HEK293 (cell line): ENCODE measurements around the gene PGGHG.

Experiments used
- CTCF ChIA-PET: fragments of 350-600 bp; formaldehyde crosslinking; extraction: SDS; loops from one replicate; lab custom pipeline; 2021; ENCODE audit warnings: antibody characterized with exemption; lab: Yijun Ruan, JAX
- POLR2A ChIA-PET: fragments of 300-600 bp; formaldehyde crosslinking; extraction: SDS; loops from one replicate; lab custom pipeline; 2020; ENCODE audit warnings: antibody characterized with exemption, inconsistent platforms; lab: Yijun Ruan, JAX
- H3K27ac ChIP-seq: fragments of 200-500 bp; sonication (Bioruptor generic); 2 replicates; pipeline ENCODE4 v1.5.1; 2014; ENCODE audit warnings: low read depth, low read length, control low read depth, inconsistent platforms; ENCODE audit errors: extremely low read depth
- H3K36me3 ChIP-seq, 2 experiments: fragments of 200-500 bp in 1 of 2; sonication (Bioruptor generic) in 1 of 2; 1 replicate in 1 of 2; 2 replicates in 1 of 2; pipeline ENCODE4 v1.5.1; 2014 to 2017; ENCODE audit warnings: inconsistent platforms in 2 of 2, low read length in 2 of 2; ENCODE audit not compliant: control insufficient read depth in 2 of 2, insufficient read depth in 1 of 2
- H3K4me1 ChIP-seq: fragments of 200-500 bp; sonication (Bioruptor generic); 2 replicates; pipeline ENCODE4 v1.5.1; 2014; ENCODE audit warnings: mild to moderate bottlenecking, low read length, inconsistent platforms; ENCODE audit not compliant: control insufficient read depth, insufficient read depth
- H3K4me3 ChIP-seq: 2 replicates; pipeline ENCODE4 v1.5.1; 2011; ENCODE audit warnings: low read depth, mild to moderate bottlenecking, control low read depth, low read length, moderate library complexity
- H3K9me3 ChIP-seq: fragments of 200-500 bp; sonication (Bioruptor generic); 2 replicates; pipeline ENCODE4 v1.5.1; 2014; ENCODE audit warnings: low read depth, low read length, inconsistent platforms; ENCODE audit not compliant: control insufficient read depth, insufficient read depth
- EGR2 ChIP-seq: fragments of 450-650 bp; formaldehyde crosslinking; IDR thresholded peaks from 2 replicates; pipeline ENCODE4 v1.5.1; 2016; ENCODE audit warnings: low read depth, missing biosample characterization, missing genetic modification characterization
- GLI4 ChIP-seq: fragments of 450-650 bp; formaldehyde crosslinking; IDR thresholded peaks from 2 replicates; pipeline ENCODE4 v1.5.1; 2016; ENCODE audit warnings: missing biosample characterization, missing genetic modification characterization
- HOXD13 ChIP-seq: sonication (generic); formaldehyde crosslinking; IDR thresholded peaks from 2 replicates; pipeline ENCODE4 v1.8.0; 2022; ENCODE audit warnings: missing genetic modification reagents, borderline replicate concordance
- KLF10 ChIP-seq: fragments of 450-650 bp; IDR thresholded peaks from 2 replicates; pipeline ENCODE4 v1.5.1; 2018; ENCODE audit warnings: missing biosample characterization, mild to moderate bottlenecking, missing genetic modification characterization
- OVOL3 ChIP-seq: fragments of 450-650 bp; formaldehyde crosslinking; IDR thresholded peaks from 2 replicates; pipeline ENCODE4 v1.5.1; 2016; ENCODE audit warnings: missing biosample characterization, missing genetic modification characterization
- SETDB1 ChIP-seq: IDR thresholded peaks from one replicate; pipeline ENCODE4 v1.6.1; 2017; ENCODE audit warnings: mild to moderate bottlenecking, low read length, moderate library complexity, mixed read lengths; ENCODE audit not compliant: insufficient read length
- WT1 ChIP-seq: fragments of 450-650 bp; formaldehyde crosslinking; IDR thresholded peaks from 2 replicates; pipeline ENCODE4 v1.5.1; 2016; ENCODE audit warnings: missing biosample characterization, missing genetic modification characterization
- ZNF112 ChIP-seq: fragments of 450-650 bp; formaldehyde crosslinking; IDR thresholded peaks from 2 replicates; pipeline ENCODE4 v1.5.0; 2017; ENCODE audit warnings: missing biosample characterization, missing genetic modification characterization
- ZNF214 ChIP-seq: fragments of 450-650 bp; formaldehyde crosslinking; IDR thresholded peaks from 2 replicates; pipeline ENCODE4 v1.5.1; 2017; ENCODE audit warnings: missing biosample characterization, mild to moderate bottlenecking, missing genetic modification characterization, borderline replicate concordance
- ZNF37A ChIP-seq: fragments of 450-650 bp; IDR thresholded peaks from 2 replicates; pipeline ENCODE4 v1.5.1; 2018; ENCODE audit warnings: missing biosample characterization, missing genetic modification characterization
- ZNF626 ChIP-seq: fragments of 450-650 bp; sonication (Bioruptor Pico); formaldehyde crosslinking; IDR thresholded peaks from 2 replicates; pipeline ENCODE4 v1.5.1; 2018; ENCODE audit warnings: missing biosample characterization, missing genetic modification characterization, inconsistent platforms
- ZNF629 ChIP-seq: fragments of 450-650 bp; formaldehyde crosslinking; IDR thresholded peaks from 2 replicates; pipeline ENCODE4 v1.5.1; 2017; ENCODE audit warnings: missing biosample characterization, missing genetic modification characterization
- ZNF670 ChIP-seq: fragments of 450-650 bp; formaldehyde crosslinking; IDR thresholded peaks from 2 replicates; pipeline ENCODE4 v1.5.1; 2016; ENCODE audit warnings: missing biosample characterization, missing genetic modification characterization, low read depth
- ZNF707 ChIP-seq: fragments of 450-650 bp; formaldehyde crosslinking; IDR thresholded peaks from 2 replicates; pipeline ENCODE4 v1.5.1; 2016; ENCODE audit warnings: missing biosample characterization, missing genetic modification characterization
- ZXDB ChIP-seq: fragments of 450-650 bp; formaldehyde crosslinking; IDR thresholded peaks from 2 replicates; pipeline ENCODE4 v1.5.1; 2016; ENCODE audit warnings: missing biosample characterization, missing genetic modification characterization
- TF ChIP-seq, protein P1 (sequence below): fragments of 450-650 bp; formaldehyde crosslinking; IDR thresholded peaks from 2 replicates; pipeline ENCODE4 v1.5.1; 2017; ENCODE audit warnings: missing biosample characterization, missing genetic modification characterization
- TF ChIP-seq, protein P2 (sequence below): IDR thresholded peaks from 2 replicates; pipeline ENCODE4 v1.6.1; 2011; ENCODE audit warnings: mild to moderate bottlenecking, low read depth, low read length, borderline replicate concordance
- TF ChIP-seq, protein P3 (sequence below): fragments of 450-650 bp; formaldehyde crosslinking; IDR thresholded peaks from 2 replicates; pipeline ENCODE4 v1.5.1; 2016; ENCODE audit warnings: missing biosample characterization, missing genetic modification characterization
- TF ChIP-seq, protein P4 (sequence below): fragments of 450-650 bp; formaldehyde crosslinking; IDR thresholded peaks from 2 replicates; pipeline ENCODE4 v1.5.1; 2016; ENCODE audit warnings: missing biosample characterization, missing genetic modification characterization

Gene PGGHG

DNA sequence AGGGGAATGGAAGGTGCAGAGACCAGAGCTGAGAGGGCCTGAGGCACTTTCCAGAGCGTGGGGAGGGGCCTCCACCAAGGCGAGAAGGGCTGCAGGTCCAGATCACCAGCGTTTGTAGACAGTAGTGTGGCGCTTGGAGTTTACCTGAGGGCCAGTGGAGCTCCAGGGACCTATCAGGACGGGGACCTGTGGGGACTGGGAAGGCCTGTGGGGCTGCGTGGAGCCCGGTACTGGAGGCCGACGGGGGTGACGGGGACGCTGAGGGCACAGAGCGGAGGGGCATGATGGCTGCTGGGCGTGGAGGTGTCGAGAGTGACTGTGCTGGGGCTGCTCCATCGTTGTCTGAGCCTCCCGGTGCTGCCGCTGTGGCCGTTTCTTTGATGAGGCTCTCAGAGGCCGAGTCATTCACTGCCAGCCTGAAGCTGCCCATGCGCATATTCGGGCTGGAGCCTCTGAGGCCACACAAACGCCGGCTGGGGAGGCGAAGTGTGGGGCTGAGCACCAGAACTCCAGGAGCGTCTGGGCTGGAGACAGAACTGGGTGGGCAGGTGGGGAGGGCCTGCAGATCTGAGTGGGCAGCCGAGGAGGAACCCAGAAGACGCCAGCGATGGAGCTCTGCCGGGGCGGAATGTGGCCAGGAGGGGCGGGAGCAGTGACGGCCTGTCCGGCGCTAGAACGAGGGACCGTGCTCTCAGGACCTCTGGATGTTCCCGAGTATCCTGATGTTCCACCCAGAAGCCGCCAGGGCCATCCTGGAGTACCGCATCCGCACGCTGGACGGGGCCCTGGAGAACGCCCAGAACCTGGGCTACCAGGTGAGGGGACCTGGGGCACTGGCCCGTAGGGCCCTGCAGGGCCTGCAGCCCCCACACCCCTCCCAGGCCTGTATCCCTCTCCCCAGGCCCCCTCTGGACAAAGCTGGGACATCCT is 2.6 kb downstream of the PGGHG start (continued):
- TF ChIP-seq, protein P1, sequence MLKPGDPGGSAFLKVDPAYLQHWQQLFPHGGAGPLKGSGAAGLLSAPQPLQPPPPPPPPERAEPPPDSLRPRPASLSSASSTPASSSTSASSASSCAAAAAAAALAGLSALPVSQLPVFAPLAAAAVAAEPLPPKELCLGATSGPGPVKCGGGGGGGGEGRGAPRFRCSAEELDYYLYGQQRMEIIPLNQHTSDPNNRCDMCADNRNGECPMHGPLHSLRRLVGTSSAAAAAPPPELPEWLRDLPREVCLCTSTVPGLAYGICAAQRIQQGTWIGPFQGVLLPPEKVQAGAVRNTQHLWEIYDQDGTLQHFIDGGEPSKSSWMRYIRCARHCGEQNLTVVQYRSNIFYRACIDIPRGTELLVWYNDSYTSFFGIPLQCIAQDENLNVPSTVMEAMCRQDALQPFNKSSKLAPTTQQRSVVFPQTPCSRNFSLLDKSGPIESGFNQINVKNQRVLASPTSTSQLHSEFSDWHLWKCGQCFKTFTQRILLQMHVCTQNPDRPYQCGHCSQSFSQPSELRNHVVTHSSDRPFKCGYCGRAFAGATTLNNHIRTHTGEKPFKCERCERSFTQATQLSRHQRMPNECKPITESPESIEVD (tag by site-specific recombination) = no peak
- TF ChIP-seq, protein P2, sequence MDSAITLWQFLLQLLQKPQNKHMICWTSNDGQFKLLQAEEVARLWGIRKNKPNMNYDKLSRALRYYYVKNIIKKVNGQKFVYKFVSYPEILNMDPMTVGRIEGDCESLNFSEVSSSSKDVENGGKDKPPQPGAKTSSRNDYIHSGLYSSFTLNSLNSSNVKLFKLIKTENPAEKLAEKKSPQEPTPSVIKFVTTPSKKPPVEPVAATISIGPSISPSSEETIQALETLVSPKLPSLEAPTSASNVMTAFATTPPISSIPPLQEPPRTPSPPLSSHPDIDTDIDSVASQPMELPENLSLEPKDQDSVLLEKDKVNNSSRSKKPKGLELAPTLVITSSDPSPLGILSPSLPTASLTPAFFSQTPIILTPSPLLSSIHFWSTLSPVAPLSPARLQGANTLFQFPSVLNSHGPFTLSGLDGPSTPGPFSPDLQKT = no peak
- TF ChIP-seq, all 188 proteins: peak for 0

DNA sequence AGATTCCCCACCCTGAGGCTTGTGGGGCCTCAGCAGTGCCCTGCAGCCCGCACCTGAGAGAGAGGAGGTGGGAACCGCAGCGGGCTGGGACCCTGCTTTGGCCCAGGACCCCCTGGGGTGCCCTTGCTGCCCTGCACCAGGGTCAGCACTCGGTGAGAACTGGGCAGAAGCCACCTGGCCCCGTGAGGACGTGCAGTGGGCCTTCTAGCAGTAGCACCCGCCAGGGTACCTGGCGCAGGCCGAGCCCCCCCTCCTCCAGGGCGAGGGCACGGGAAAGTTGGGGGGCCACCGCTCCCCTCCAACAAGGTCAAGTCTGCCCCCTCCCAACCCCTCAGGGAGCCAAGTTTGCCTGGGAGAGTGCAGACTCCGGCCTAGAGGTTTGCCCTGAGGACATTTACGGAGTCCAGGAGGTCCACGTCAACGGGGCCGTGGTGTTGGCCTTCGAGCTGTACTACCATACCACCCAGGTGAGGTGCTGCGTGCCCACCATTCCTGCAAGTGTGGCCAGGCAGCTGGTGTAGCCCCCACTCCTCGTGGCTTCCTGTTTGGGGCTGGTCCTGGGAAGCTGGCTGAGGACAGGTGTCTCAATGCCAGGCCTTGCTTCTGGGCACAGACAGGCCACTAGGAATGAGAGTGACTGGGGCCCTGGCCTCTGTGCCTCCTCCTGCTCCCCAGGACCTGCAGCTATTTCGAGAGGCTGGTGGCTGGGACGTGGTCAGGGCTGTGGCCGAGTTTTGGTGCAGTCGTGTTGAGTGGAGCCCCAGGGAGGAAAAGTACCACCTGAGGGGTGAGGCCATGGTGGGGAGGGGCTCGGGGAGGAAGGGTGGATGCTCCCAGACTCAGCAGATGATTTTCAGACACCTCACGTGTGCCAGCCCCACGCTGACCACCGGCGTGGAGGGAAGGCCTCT is 3.5 kb downstream of the PGGHG start:
- H3K36me3 ChIP-seq = peaks cover 0 to 32% of the 10 kb centered on the region in 2 experiments; a peak in 1 of 3 replicates
- CTCF ChIA-PET = no interaction called here
- no peaks in the 10 kb centered on the region for H3K9me3 ChIP-seq
- no peak overlapping the region for H3K4me3 ChIP-seq
- no peak overlapping the region for H3K27ac ChIP-seq
- no peak for TF ChIP-seq EGR2 (tag by site-specific recombination)
- no peaks in the 10 kb centered on the region for H3K4me1 ChIP-seq
- POLR2A ChIA-PET = no interaction called here

DNA sequence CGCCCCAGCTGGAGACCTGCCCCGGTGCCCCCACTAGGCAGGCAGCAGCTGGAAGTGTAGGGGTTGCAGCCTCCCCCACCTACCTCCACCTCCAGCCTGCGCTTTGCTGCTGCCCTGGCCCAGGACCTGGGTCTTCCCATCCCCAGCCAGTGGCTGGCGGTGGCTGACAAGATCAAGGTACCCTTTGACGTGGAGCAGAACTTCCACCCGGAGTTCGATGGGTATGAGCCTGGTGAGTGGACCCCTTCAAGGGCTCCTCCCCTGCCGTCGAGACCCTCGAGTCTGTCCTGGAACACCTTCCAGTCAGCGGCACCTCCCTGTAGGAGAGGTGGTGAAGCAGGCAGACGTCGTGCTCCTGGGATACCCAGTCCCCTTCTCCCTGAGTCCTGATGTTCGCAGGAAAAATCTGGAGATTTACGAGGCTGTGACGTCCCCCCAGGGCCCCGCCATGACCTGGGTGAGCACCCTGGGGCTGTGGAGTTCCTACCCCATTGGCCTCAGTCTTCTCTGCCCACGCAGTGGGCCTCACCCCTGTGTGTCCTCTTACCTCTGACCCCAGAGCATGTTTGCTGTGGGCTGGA is 4.4 kb downstream of the PGGHG start:
- Histone ChIP-seq H3K4me1 (no peaks in the 10 kb centered on the region), H3K4me3 (no peak overlapping the region), H3K27ac (no peak overlapping the region), H3K36me3 (peaks cover 0 to 32% of the 10 kb centered on the region in 2 experiments; a peak in 1 of 3 replicates), H3K9me3 (no peaks in the 10 kb centered on the region)
- ChIA-PET POLR2A (interaction anchor here (1.0 kb wide), 1 partner anchor 55 kb away, joined by 3 read pairs; no protein-coding TSS in a partner anchor), CTCF (interaction anchor here (0.9 to 2.2 kb wide), 2 partner anchors 13 to 43 kb away, joined by 5 to 8 read pairs; no protein-coding TSS in a partner anchor)
- TF ChIP-seq KLF10 (tag by site-specific recombination) = no peak
- TF ChIP-seq, protein P3, sequence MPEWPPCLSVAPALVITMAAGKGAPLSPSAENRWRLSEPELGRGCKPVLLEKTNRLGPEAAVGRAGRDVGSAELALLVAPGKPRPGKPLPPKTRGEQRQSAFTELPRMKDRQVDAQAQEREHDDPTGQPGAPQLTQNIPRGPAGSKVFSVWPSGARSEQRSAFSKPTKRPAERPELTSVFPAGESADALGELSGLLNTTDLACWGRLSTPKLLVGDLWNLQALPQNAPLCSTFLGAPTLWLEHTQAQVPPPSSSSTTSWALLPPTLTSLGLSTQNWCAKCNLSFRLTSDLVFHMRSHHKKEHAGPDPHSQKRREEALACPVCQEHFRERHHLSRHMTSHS (tag by site-specific recombination) = no peak
- TF ChIP-seq ZNF670 = no peak
- TF ChIP-seq HOXD13 (CRISPR knock-in tag) = no peak
- no peak for TF ChIP-seq GLI4 (tag by site-specific recombination)
- TF ChIP-seq ZNF629 = no peak
- TF ChIP-seq SETDB1 = no peak
- TF ChIP-seq ZNF214 (tag by site-specific recombination) = no peak
- TF ChIP-seq WT1 (tag by site-specific recombination) = no peak
- TF ChIP-seq ZNF626 = no peak
- TF ChIP-seq, protein P4, sequence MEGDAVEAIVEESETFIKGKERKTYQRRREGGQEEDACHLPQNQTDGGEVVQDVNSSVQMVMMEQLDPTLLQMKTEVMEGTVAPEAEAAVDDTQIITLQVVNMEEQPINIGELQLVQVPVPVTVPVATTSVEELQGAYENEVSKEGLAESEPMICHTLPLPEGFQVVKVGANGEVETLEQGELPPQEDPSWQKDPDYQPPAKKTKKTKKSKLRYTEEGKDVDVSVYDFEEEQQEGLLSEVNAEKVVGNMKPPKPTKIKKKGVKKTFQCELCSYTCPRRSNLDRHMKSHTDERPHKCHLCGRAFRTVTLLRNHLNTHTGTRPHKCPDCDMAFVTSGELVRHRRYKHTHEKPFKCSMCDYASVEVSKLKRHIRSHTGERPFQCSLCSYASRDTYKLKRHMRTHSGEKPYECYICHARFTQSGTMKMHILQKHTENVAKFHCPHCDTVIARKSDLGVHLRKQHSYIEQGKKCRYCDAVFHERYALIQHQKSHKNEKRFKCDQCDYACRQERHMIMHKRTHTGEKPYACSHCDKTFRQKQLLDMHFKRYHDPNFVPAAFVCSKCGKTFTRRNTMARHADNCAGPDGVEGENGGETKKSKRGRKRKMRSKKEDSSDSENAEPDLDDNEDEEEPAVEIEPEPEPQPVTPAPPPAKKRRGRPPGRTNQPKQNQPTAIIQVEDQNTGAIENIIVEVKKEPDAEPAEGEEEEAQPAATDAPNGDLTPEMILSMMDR (tag by site-specific recombination) = no peak
- no peak for TF ChIP-seq ZNF37A (tag by site-specific recombination)
- TF ChIP-seq ZNF112 (tag by site-specific recombination) = no peak
- TF ChIP-seq OVOL3 (tag by site-specific recombination) = no peak
- TF ChIP-seq ZXDB = no peak
- no peak for TF ChIP-seq ZNF707 (tag by site-specific recombination)
